NK-92 (cell line): Measurements from ENCODE around the gene ZNF778.
A peak's percentile ranks its signal among the peaks of the same experiment; 100 is the strongest.
"Not testable (repeated sequence)": the region's sequence is repeated elsewhere in the genome, so short reads cannot be mapped to it uniquely, and the experiment has no call there.

ENCODE experiments used
- DNase-seq: peaks from one replicate; lab custom pipeline; 2025; ENCODE audit not compliant: unreplicated experiment; lab: John Stamatoyannopoulos, UW

ZNF778 gene

DNA sequence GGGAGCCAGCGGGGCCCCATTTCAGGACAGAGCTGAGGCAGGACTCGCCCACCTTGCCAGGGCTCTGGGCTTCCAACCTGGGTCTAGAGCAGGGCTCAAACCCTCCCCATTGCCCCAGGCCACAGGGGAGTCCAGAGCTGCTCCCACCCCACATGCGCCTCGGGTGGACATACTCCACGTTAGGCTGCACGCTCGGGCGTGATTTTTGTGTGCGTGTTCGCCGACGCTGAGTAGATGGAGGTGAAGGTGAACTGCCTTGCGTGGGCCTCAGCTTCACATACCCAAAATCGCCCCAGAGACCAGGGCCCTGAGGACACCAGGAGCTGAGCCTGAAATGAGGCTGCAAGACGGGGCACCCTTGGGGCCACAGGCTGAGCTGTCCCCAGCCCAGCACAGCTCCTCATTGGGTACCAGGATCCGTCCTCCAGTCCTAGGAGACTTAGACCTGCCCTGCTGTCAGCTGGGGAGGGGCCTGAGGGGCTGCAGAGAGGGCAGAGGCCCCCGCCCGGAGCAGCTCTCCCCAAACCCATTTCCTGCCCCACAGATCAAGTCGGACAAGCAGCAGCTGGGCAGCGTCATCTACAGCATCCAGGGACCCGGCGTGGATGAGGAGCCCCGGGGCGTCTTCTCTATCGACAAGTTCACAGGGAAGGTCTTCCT is 37.7 kb upstream of the ZNF778 start:
- DNase-seq, result no peak

DNA sequence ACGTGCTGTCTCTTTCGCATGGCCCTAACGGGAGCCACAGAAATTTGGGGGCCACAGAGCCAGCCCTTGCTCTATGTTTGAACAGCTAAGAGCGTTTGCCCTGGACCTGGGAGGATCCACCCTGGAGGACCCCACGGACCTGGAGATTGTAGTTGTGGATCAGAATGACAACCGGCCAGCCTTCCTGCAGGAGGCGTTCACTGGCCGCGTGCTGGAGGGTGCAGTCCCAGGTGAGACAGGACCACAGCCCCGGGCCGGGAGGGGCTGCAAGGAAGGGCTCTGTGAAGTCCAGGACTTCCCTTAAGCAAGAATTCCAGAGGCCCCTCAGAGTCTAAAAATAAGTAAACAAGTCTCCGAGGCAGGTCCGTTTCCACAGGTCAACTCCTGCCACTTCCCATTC is 34.0 kb upstream of the ZNF778 start:
- DNase-seq, result no peak

DNA sequence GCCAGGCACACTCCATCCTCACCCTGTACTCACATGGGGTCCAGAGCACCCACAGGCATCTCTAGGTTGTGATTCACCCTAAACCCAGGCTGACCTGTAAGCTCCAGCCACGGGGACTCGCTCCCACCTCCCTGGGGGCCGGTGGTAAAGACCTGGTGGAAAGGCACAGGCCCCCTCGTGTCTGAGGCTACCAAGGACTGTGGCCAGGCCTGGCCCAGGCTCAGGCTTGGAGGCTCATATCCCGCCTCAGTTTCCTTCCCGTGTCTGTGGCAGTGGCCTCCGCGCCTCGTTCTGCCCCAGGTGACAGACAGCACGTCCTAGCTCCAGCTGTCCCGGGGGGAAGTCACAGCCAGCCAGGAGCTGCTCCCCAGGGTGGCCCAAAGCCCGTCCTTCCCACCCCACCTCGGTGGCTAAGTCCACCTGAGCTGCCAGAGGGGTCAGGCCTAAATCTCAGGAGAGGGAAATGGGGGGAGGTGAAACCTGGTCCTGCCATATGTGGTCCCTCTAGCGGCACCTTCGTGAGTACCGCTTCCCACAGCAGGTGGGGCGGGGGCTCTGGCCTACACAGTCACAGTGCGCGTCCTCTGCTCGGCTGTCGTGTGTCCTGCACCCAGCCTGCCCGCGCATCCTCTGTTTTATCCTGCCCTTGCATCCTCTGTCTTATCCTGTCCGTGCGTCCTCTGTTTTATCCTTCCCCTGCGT is 33.4 kb upstream of the ZNF778 start:
- no peak for DNase-seq

DNA sequence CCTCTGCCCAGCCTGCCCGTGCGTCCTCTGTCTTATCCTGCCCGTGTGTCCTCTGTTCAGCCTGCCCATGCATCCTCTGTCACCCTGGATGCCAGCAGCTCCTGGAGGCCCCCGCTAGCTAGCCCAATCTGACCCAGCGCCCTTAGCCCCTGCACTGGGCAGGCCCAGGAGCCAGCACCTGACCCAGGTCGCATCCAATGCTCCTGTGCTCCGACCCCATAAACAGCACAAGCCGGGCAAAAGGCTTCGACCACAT is 32.9 kb upstream of the ZNF778 start:
- no peak for DNase-seq

DNA sequence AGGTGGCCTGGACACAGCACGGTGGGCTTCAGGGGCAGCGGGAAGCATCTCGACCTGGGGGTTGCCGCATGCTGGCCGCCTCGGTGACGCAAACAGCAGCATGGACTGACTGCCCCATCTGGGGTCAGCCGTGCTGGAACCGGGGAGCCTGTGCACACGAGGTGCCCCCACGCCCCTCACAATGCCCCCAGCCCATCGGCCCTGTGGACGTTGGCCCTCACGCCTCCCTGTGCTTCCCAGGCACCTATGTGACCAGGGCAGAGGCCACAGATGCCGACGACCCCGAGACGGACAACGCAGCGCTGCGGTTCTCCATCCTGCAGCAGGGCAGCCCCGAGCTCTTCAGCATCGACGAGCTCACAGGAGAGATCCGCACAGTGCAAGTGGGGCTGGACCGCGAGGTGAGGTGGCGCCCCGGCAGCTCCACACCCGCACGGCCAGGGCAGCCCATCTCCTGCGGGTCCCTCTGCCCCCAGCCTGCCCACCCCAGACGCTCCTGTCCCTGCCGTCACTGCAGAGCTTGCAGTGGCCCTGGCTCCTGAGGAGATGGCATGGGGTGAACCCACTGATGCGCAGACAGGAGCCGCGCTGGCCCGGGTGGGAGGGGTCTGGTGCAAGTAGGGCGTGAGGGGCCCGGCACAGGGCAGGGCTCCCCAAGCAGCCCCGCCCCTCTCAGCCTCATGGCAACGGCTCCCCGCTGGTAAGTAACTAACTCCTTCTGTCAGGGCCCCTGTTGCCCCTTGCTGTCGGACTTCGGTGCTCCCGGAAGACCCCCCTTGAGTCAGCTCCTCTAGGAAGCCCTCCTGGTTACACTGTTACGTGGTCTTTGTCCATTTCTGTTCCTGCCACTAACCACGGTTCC is 32.3 kb upstream of the ZNF778 start:
- no peak for DNase-seq

DNA sequence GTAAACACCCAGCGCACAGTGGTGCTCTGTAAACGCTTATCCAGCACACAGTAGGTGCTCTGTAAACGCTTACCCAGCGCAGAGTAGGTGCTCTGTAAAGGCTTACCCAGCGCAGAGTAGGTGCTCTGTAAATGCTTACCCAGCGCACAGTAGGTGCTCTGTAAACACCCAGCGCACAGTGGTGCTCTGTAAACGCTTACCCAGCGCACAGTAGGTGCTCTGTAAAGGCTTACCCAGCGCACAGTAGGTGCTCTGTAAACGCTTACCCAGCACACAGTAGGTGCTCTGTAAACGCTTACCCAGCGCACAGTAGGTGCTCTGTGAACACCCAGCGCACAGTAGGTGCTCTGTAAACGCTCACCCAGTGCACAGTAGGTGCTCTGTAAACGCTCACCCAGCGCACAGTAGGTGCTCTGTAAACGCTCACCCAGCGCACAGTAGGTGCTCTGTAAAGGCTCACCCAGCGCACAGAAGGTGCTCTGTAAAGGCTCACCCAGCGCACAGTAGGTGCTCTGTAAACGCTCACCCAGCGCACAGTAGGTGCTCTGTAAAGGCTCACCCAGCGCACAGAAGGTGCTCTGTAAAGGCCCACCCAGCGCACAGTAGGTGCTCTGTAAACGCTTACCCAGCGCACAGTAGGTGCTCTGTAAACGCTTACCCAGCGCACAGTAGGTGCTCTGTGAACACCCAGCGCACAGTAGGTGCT is 31.5 kb upstream of the ZNF778 start:
- not testable (repeated sequence) for DNase-seq

DNA sequence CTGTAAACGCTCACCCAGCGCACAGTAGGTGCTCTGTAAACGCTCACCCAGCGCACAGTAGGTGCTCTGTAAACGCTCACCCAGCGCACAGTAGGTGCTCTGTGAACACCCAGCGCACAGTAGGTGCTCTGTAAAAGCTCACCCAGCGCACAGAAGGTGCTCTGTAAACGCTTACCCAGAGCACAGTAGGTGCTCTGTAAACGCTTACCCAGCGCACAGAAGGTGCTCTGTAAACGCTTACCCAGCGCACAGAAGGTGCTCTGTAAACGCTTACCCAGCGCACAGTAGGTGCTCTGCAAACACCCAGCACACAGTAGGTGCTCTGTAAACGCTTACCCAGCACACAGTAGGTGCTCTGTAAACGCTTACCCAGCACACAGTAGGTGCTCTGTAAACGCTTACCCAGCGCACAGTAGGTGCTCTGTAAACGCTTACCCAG is 30.9 kb upstream of the ZNF778 start:
- DNase-seq, result not testable (repeated sequence)

DNA sequence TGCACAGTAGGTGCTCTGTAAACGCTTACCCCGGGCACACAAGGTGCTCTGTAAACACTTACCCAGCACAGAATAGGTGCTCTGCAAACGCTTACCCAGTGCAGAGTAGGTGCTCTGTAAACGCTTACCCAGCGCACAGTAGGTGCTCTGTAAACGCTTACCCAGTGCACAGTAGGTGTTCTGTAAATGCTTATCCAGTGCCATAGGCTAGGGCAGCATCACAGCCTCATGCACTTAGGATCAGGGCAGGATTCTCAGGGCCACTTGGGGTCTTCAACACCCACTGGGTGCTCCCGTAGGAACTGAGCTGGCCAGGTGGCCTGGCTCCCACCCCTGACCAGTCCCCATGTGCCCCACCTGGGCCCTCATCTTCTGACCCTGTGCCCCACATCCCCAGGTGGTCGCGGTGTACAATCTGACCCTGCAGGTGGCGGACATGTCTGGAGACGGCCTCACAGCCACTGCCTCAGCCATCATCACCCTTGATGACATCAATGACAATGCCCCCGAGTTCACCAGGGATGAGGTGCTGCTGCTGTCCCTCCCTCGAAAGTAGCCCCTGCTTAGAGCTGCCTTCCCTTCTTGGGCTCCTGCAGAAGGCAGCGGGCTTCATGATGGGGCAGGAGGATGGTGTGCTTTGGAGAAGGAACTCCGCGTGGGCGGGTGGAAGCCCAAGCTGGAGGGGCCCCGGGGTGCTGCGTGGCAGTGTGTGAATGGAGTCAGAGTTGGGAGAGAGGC is 30.3 kb upstream of the ZNF778 start:
- no peak for DNase-seq

DNA sequence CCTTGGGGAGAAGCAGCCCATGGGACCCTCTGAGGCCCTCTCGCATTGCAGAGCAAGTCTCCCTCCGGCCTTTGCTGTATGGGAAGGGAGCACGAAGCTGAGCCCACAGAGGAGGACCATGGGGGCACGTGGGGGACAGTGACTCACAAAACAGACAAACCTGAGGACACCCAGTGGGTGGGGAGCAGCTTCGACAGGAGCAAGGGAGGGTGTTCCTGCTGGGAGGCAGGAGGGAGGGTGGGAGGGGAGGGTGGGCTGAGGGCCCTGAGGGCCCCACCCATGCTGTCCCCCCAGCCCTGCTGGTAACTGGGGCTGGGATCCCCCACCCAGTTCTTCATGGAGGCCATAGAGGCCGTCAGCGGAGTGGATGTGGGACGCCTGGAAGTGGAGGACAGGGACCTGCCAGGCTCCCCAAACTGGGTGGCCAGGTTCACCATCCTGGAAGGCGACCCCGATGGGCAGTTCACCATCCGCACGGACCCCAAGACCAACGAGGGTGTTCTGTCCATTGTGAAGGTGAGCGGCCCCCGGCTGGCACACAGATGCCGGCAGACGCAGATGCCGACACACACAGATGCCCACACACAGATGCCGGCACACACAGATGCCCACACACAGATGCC is 29.6 kb upstream of the ZNF778 start:
- no peak for DNase-seq

DNA sequence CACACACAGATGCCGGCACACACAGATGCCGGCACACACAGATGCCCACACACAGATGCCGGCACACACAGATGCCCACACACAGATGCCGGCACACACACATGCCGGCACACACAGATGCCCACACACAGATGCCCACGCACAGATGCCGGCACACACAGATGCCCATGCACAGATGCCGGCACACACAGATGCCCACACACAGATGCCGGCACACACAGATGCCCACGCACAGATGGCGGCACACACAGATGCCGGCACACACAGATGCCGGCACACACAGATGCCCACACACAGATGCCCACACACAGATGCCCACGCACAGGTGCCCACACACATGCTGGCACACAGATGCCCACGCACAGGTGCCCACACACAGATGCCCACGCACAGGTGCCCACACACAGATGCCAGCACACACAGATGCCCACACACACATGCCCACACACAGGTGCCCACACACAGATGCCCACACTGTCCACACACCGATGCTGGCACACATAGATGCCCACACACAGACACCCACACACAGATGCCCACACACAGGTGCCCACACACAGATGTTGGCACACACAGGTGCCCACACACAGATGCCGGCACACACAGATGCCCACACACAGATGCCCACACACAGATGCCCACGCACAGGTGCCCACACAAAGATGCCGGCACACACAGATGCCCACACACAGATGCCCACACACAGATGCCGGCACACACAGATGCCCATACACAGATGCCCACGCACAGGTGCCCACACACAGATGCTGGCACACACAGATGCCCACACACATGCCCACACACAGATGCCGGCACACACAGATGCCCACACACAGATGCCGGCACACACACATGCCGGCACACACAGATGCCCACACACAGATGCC is 28.8 kb upstream of the ZNF778 start:
- DNase-seq, result not testable (repeated sequence)

DNA sequence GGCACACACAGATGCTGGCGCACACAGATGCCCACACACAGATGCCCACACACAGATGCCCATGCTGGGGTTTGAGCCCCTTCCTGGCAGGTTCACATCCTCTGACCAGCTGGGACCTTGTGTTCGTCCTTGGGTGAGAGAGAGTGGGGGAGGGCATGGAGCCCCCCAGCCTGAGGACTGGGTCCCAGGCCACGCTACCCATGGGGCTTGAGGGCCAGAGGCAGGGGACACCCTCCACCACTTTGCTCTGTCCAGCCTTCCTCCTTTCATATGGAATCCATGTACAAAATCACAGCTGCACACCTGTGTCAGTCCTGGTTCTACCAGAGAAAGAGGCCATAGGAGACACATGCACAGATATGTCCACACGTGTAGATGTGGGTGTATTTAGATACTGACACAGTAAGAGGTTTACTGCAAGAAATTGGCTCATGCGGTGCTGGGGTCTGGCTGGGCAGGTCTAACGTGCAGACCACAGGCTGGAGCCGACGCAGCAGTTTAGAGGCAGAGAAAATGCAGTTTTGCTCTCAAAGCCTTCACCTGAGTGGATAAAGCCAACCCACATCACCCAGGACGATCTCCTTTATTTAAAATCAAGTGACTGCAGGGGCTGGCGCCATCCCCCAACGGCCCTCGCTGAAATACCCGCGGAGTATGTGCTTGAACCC is 28.0 kb upstream of the ZNF778 start:
- DNase-seq, result no peak

DNA sequence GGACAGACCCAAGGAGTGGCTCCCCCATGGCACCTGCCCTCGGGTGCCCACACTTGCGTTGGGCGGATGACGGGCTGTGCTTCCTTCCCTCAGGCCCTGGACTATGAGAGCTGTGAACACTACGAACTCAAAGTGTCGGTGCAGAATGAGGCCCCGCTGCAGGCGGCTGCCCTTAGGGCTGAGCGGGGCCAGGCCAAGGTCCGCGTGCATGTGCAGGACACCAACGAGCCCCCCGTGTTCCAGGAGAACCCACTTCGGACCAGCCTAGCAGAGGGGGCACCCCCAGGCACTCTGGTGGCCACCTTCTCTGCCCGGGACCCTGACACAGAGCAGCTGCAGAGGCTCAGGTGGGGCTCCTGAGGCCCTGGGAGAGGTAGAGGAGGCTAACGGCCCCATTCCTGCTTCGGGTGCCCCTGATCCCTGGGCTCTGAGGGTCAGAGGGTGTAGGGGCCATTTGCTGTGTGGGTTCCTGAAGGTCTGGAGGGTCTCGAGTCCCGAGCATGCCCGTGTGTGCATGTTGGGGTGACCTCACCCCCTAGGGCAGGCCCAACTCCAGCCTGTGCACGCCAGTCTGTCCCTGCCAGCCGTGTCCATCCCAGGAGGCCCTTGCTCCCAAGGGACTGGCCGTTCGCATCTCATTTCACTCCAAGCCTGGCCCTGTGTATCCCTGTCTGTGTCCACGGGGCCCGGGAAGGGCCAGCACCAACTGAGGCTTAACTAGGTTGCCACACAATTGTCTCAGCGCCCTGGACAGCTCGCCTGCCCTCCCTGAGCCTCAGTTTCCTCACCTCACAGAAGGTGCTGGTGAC is 27.1 kb upstream of the ZNF778 start:
- DNase-seq, result no peak

DNA sequence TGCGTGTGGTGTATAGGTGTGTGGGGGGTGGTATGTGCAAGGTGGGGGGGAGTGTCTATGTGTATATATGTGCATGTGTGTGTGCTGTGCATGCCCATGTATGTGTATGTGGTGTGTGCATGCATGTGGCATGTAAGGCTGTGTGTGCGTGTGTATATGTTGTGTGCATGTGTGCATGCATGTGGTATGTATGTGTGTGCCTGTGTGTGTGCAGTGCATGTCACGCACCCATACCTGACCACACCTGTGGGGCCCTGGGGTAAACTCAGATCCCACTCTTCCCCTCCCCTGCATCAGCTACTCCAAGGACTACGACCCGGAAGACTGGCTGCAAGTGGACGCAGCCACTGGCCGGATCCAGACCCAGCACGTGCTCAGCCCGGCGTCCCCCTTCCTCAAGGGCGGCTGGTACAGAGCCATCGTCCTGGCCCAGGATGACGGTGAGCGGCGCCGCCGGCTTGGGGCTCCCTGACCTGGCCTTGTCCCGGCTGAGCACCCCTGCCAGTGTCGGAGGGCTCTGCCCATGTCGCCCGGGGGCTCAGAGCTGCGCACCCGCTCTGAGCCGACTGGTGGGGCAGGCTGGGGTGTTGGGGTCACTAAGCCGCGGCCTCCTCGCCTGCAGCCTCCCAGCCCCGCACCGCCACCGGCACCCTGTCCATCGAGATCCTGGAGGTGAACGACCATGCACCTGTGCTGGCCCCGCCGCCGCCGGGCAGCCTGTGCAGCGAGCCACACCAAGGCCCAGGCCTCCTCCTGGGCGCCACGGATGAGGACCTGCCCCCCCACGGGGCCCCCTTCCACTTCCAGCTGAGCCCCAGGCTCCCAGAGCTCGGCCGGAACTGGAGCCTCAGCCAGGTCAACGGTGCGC is 26.2 kb upstream of the ZNF778 start:
- DNase-seq, result no peak

DNA sequence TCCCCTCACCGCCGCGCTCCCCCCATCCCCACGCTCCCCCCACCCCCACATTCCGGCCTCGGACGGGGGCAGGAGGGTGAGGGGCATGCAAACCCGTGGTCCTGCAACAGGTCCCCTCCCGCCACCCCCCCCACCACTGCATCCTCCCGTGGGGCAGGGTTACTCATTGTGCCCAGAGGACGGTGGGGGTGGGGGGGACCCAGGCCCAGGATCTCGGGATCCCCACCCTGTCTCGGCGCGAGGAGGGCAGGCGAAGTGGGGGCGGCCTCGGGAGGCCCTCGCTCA is 25.7 kb upstream of the ZNF778 start:
- DNase-seq, result no peak

DNA sequence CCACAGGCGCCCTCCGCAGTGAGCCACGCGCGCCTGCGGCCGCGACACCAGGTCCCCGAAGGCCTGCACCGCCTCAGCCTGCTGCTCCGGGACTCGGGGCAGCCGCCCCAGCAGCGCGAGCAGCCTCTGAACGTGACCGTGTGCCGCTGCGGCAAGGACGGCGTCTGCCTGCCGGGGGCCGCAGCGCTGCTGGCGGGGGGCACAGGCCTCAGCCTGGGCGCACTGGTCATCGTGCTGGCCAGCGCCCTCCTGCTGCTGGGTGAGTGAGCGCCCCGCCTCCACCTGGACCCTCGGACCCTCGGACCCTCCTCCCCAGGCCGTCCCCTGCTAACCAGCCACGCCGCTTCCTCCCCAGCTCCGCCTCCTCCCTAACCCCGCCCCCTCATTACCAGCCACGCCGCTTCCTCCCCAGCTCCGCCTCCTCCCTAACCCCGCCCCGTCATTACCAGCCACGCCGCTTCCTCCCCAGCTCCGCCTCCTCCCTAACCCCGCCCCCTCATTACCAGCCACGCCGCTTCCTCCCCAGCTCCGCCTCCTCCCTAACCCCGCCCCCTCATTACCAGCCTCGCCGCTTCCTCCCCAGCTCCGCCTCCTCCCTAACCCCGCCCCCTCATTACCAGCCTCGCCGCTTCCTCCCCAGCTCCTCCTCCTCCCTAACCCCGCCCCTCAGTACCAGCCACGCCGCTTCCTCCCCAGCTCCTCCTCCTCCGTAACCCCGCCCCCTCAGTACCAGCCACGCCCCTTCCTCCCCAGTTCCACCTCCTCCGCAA is 25.1 kb upstream of the ZNF778 start:
- peak; percentile 56 for DNase-seq

DNA sequence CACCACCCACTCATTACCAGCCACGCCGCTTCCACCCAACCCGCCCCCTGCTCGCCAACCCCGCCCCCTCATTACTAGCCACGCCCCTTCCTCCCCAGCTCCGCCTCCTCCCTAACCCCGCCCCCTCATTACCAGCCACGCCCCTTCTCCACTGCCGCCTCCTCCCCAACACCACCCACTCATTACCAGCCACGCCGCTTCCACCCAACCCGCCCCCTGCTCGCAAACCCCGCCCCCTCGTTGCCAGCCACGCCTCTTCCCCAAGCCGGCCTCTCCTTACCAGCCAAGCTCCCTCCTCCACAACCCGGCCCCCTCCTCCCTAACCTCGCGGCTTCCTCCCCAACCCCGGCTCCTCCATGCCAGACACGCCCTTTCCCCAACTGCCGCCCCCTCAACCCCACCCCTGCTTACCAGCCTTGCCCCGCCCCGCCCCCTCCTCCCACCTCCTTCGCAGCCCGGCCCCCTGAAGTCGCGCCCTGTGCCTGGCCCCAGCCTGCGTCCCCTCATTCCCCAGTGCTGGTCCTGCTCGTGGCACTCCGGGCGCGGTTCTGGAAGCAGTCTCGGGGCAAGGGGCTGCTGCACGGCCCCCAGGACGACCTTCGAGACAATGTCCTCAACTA is 24.4 kb upstream of the ZNF778 start:
- no peak for DNase-seq
